Psoas muscle (tissue), 8 donors: ENCODE data around the gene TMEM80. TPM values are rescaled to one million over a fixed set of nuclear protein-coding genes. Genes with fewer than 3 reads are reported as not detected.
"Not testable (repeated sequence)": the region's sequence is repeated elsewhere in the genome, so short reads cannot be mapped to it uniquely, and the experiment has no call there.

Source experiments
- ATAC-seq, 4 donors: fragments of 200-7000 bp; cut with Tn5 transposase; one replicate each; pipeline ENCODE4 v1.9.1; 2020; ENCODE audit warnings: moderate library complexity in 3 of 4, mild to moderate bottlenecking in 2 of 4
- DNase-seq, 2 donors: peaks; one replicate each; pipeline ENCODE4 v3.0.0-alpha.2; 2020
- H3K27ac ChIP-seq: fragments of 200-600 bp; one replicate; pipeline ENCODE4 v1.8.0; 2022
- H3K27me3 ChIP-seq, 3 donors: fragments of 200-600 bp in 1 of 3; one replicate each; pipeline versions ENCODE4 v1.6.1 to v1.8.0; 2013 to 2022; ENCODE audit warnings: low read length in 2 of 3, mild to moderate bottlenecking in 2 of 3, moderate library complexity in 1 of 3; ENCODE audit not compliant: insufficient read depth in 3 of 3
- H3K36me3 ChIP-seq, 2 donors: fragments of 200-600 bp in 1 of 2; one replicate each; pipeline versions ENCODE4 v1.6.1 to v1.8.0; 2013 to 2022; ENCODE audit warnings: low read depth in 1 of 2, mild to moderate bottlenecking in 1 of 2, moderate library complexity in 1 of 2; ENCODE audit not compliant: insufficient read depth in 1 of 2
- H3K4me1 ChIP-seq: fragments of 200-600 bp; one replicate; pipeline ENCODE4 v1.8.0; 2022
- H3K4me3 ChIP-seq: fragments of 200-600 bp; one replicate; pipeline ENCODE4 v1.8.0; 2022; ENCODE audit warnings: mild to moderate bottlenecking
- H3K9me3 ChIP-seq: fragments of 200-600 bp; one replicate; pipeline ENCODE4 v1.8.0; 2022
- WGBS, 3 donors: extraction: QIAGEN DNeasy Blood & Tissue Kit; methylation state at CpG; one replicate each; pipeline versions ENCODE4 v1.1.6 to v1.1.7; 2013; 5-methylcytosine and 5-hydroxymethylcytosine counted together
- intact Hi-C, 2 donors: fragments of 100-400 bp; cut with DNase I; formaldehyde crosslinking; loops; one replicate each; pipeline versions ENCODE4 v1.11.0 to v1.14.2; 2022
- polyA plus RNA-seq, 3 donors: library from polyadenylated mRNA; stranded (reverse); fragments of 200-250 nt; gene quantifications; one replicate each; pipeline ENCODE4 v1.2.3, GENCODE V29; 2013
- total RNA-seq, 4 donors: library from RNA; stranded (reverse); fragmentation: NEBNext Ultra II Directional in 2 of 4; extraction: Animal tissue kit (Norgen Biotek cat#: 25700) in 2 of 4; gene quantifications; one replicate each; pipeline versions ENCODE4 v1.2.1 to v1.2.4, GENCODE V29; 2021 to 2023
- TF ChIP-seq, protein P1 (sequence below): fragments of 200-600 bp; IDR thresholded peaks from one replicate; pipeline ENCODE4 v1.8.0; 2022; ENCODE audit warnings: antibody characterized with exemption
- donor health status: healthy with polysubstance abuse.
- donor health status: DM: no; HTN: no; CAD: no; lungs with moderate emphysema.
- donor health status: Bipolar disorder and iron deficiency.
- donor health status: healthy.
- donor health status: DM: yes; HTN: yes; CAD: no.
- donor health status: DM: no; HTN: no; CAD: no.
- donor health status: DM: no; HTN: no; CAD: no.
- donor health status: DM: yes; HTN: yes; CAD: no.

TMEM80 gene
- total and polyA plus RNA-seq, 7 donors: 5.9 to 16.3 (median 10.1) TPM

DNA sequence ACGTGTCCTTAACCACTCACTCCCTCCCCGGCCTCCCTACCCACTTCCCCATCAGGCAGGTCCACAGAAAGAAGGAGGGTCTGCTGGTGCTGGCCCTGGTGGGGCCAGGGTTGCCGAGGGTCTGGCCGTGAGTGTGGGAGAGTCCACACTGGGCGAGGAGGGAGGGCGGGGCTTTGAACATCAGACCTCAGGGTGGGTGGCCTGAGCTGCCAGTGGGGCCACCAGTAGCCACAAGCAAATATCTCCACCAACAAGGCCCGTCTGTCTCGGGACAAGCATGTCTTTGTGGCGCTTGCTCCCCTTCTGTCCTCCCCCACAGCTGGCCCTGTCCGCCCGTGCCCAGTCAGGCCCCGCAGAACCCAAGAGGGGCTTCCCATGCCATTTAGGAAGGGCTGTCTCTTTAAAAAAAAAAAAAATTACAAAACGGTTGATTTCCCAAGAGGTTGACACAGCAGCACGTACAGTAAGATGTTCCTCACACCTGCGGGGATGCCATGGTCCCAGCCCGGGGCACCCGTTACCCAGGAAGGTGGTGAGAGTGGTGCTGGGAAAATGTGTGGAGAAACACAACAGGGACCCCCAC, 34.0 kb downstream of the TMEM80 start:
- no peaks in the 10 kb centered on the region for H3K9me3 ChIP-seq
- H3K4me1 ChIP-seq: peaks cover 11% of the 10 kb centered on the region
- TF ChIP-seq, protein P1, sequence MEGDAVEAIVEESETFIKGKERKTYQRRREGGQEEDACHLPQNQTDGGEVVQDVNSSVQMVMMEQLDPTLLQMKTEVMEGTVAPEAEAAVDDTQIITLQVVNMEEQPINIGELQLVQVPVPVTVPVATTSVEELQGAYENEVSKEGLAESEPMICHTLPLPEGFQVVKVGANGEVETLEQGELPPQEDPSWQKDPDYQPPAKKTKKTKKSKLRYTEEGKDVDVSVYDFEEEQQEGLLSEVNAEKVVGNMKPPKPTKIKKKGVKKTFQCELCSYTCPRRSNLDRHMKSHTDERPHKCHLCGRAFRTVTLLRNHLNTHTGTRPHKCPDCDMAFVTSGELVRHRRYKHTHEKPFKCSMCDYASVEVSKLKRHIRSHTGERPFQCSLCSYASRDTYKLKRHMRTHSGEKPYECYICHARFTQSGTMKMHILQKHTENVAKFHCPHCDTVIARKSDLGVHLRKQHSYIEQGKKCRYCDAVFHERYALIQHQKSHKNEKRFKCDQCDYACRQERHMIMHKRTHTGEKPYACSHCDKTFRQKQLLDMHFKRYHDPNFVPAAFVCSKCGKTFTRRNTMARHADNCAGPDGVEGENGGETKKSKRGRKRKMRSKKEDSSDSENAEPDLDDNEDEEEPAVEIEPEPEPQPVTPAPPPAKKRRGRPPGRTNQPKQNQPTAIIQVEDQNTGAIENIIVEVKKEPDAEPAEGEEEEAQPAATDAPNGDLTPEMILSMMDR: no peak
- intact Hi-C loops: no loop called here
- ATAC-seq (no peak), DNase-seq (no peak)
- no peaks in the 10 kb centered on the region for H3K36me3 ChIP-seq
- no peak overlapping the region for H3K4me3 ChIP-seq
- H3K27me3 ChIP-seq: peaks cover 0 to 26% (median 11%) of the 10 kb centered on the region in 3 donors
- no peak overlapping the region for H3K27ac ChIP-seq
- WGBS, 3 donors: 56 to 72% (median 64%) methylated on average over 17 of the region's 17 CpGs

DNA sequence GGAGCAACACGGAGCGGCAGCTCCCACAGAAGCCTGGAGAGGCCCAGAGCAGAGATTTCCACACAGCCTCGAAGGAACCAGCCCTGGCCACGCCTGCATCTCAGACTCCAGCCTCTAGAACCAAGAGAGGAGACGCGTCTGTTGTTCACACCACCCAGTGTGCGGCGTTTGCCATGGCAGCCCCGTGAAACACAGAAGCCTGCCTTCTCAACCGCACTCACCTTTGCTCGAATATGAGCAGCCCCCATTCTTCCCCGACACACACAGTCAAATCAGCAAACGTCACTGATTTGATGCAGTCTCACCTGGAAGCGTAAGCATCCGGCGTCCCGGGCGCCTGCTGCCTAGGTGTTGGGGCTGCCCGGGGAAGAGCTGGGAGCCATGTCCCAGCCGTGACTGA, 37.5 kb downstream of the TMEM80 start:
- Histone ChIP-seq H3K4me3 (no peak overlapping the region), H3K4me1 (peaks cover 5% of the 10 kb centered on the region), H3K27ac (no peak overlapping the region), H3K27me3 (peaks cover 0 to 2% (median 0%) of the 10 kb centered on the region in 3 donors), H3K9me3 (no peaks in the 10 kb centered on the region), H3K36me3 (no peaks in the 10 kb centered on the region)
- intact Hi-C loops: no loop called here
- no peak for ATAC-seq
- DNase-seq: no peak
- WGBS, 3 donors: 75 to 80% (median 77%) methylated on average over 20 of the region's 20 CpGs
- TF ChIP-seq, protein P1: no peak

DNA sequence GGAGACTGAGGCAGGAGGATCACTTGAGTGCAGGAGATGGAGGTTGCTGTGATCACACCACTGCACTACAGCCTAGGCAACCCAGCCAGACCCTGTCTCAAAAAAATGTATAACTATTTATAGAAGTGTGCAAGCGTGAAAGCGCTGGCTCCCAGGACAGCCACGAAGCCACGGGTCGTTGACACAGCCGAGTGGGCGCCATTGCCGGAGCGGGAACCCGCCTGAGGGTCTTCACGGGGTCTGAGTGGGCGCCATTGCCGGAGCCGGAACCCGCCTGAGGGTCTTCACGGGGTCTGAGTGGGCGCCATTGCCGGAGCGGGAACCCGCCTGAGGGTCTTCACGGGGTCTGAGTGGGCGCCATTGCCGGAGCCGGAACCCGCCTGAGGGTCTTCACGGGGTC, 38.9 kb downstream of the TMEM80 start:
- H3K27ac ChIP-seq, DNase-seq, ATAC-seq, H3K36me3 ChIP-seq, H3K4me1 ChIP-seq, H3K9me3 ChIP-seq, H3K4me3 ChIP-seq, intact Hi-C loops, H3K27me3 ChIP-seq: not testable (repeated sequence)
- WGBS, 3 donors: 91 to 95% (median 92%) methylated on average over 21 to 26 of the region's 26 CpGs

DNA sequence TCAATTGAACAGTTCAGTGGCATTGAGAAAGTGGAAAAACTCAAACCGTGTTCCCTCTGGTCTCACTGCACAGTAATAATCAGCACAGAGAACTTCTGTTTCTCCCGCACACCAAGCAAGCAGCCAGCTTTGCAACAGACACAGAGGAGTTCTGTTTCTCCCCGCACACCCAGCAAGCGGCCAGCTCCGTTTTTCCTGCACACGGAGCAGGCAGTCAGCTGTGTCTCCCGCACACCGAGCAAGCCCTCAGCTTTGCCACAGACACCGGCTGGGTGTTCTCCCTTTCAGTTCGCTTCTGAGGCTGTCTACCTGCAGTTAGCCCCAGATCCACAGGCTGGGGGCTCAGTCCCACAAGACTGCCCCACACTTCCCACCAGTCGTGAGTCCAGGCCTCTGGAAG, 41.8 kb downstream of the TMEM80 start:
- no peak for ATAC-seq
- H3K27ac ChIP-seq: no peak overlapping the region
- 36 to 42% (median 37%) methylated on average over 11 of the region's 11 CpGs for WGBS, 3 donors
- H3K9me3 ChIP-seq: no peaks in the 10 kb centered on the region
- no peaks in the 10 kb centered on the region for H3K4me1 ChIP-seq
- H3K27me3 ChIP-seq: no peaks in the 10 kb centered on the region
- H3K36me3 ChIP-seq: no peaks in the 10 kb centered on the region
- no peak for DNase-seq
- intact Hi-C loops: no loop called here
- TF ChIP-seq, protein P1: no peak
- H3K4me3 ChIP-seq: no peak overlapping the region

DNA sequence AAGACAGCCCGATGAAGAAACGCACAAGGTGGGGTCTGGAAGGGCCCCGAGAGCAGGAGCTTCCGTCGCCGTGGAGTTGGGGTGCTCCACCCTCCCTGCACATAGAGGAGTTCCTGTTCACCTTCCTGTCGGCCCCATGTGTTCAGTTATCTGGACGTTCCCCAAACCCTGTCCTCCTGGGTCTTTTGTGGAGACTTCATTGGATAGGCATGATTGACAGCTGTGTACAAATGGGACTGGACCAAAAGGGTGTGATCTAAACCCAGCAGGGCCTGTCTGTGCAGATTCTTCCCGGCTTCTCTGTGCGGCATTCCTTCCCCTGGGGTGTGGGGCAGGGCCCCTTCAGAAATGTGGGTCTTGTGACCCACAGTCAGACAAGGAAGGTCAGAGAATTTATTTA, 42.3 kb downstream of the TMEM80 start:
- H3K27me3 ChIP-seq, H3K27ac ChIP-seq, H3K36me3 ChIP-seq, H3K4me1 ChIP-seq, H3K4me3 ChIP-seq, DNase-seq, ATAC-seq, H3K9me3 ChIP-seq, intact Hi-C loops: not testable (repeated sequence)
- 48 to 56% (median 53%) methylated on average over 10 of the region's 10 CpGs for WGBS, 3 donors

DNA sequence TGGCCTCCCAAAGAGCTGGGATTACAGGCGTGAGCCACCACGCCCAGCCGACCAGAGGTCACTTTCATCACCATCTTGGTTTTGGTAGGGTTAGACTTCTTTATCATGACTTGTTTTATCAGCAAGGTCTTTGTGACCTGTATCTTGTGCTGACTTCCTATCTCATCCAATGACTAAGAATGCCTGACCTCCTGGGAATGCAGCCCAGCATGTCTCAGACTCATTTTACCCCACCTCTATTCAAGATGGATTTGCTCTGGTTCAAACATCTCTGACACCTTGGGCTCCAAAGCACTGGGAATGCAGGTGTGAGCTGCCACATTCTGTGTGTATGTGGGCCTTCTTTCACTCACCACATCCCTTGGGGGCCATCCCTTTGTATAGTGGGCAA, 46.5 kb downstream of the TMEM80 start:
- Histone ChIP-seq H3K27ac (no peak overlapping the region), H3K4me1 (no peaks in the 10 kb centered on the region), H3K4me3 (no peak overlapping the region), H3K36me3 (no peaks in the 10 kb centered on the region), H3K9me3 (no peaks in the 10 kb centered on the region), H3K27me3 (no peaks in the 10 kb centered on the region)
- 86 to 90% (median 89%) methylated on average over 3 of the region's 3 CpGs for WGBS, 3 donors
- intact Hi-C loops: no loop called here
- no peak for DNase-seq
- no peak for ATAC-seq
- TF ChIP-seq, protein P1: no peak
